Right hindlimb (tissue), 1 donor: ENCODE results near the gene NCF2.

ENCODE experiments used
- DNase-seq: peaks from one replicate; pipeline ENCODE4 v3.0.0-alpha.2; 2018

Gene NCF2

DNA sequence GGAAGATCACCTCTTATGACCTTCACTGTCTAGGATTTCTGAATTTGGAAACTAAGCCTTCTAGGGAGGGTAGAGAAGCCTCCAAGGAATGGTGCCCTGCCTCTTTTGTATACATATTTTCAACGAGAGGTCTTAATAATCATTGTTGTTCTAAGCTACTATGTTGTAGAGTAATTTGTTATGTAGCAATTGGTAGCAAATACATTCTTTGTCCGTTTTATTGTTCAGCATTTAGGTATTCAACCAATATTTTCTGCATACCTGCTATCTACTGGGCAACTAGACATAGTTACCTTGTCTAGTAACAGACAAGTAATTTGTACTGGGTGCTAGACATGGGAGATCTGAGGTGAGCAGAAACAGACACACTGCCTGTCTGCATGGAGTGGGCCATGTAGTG is 20.8 kb upstream of the NCF2 start:
- no peak for DNase-seq

DNA sequence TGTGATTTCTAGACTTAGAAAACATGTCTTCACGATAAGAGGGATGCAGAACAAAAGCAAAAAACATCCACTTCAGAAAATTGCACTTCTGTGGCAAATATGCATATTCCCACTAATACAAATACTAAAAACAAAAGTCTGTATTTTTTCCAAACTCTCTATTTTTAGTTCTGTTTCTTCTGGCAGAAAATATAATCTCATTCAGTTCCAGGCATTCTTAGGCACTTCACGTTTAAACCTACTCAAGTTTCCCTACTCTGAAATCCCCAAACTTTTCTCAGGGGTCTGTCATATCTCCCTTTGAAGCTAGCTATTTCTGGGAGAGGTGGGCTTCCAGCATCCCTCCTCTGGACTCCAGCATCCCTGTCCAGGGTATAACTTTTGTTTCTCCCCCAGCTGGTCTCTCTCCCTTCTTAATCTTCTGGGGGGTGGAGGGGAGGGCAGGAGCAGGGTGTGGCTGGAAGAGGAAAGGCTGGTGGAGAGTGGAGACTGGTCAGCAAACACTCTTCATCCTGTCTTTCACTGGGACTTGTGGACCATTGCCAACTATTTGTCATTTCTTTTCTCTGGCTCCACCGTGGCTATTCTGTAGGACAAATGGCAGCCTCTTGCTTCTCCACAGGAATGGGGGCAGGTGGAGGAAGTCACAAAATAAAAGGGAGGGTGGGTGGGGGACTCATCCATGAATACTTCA is 19.6 kb upstream of the NCF2 start:
- DNase-seq = no peak

GRCh38 chr1:183609313-183609712 is 19.1 kb upstream of the NCF2 start:
- peak; percentile 58 for DNase-seq

DNA sequence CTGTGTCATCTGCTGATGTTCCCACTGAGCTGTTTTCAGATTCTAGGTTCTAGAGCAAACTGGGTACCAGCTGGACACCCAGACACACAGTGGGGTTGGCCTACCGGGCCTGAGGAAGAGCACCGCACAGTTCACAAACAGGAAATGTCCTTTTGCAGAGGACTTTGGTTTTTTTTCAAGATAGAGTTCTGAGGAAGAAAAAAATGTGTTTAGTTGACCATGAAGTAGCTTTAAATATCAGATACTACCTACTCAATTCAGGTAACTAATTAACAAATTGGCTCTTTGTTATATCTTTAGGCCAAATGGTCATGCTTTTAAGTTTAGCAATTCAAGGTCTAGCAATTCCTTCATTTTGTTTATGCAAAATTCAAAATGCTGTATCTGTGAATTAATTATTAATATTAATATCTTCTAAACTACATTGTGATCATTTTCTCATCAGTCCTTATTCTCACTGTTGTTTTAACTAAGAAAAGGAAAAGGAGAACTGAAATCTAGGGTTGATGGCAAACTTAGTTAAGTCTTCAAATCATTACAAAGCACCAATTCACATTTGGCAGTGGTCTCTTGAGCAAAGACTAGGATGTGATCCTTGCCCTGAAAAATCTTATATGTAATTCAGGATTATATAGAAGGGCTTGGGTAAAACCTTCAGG is 17.2 kb upstream of the NCF2 start:
- no peak for DNase-seq

GRCh38 chr1:183605904-183606303 is 15.6 kb upstream of the NCF2 start:
- no peak for DNase-seq

GRCh38 chr1:183604815-183605214 is 14.6 kb upstream of the NCF2 start:
- no peak for DNase-seq

GRCh38 chr1:183604038-183604808 is 14.0 kb upstream of the NCF2 start:
- DNase-seq = no peak

GRCh38 chr1:183602510-183602909 is 12.3 kb upstream of the NCF2 start:
- DNase-seq = no peak

- no peak for DNase-seq
These were observed 10.4 kb upstream of the NCF2 start for GRCh38 chr1:183600634-183601033.

DNA sequence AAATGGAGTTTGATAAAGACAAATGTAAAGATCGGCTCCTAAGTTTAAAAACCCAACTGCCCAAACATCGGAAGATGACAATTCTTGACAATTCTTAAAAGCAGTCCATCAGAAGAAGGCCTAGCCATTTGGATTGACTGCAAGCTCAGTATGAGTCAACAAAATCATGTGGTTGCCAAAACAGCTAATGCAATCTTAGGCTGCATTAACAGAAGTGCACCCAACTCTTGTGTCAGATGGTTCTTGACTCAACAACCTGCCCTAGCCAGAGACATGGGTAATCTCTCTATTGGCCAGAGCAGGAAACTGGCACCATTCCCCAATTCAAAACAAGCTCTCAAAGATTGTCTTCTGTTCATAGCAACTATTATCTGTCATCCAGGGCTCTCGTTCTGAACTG is 9.9 kb upstream of the NCF2 start:
- no peak for DNase-seq

DNA sequence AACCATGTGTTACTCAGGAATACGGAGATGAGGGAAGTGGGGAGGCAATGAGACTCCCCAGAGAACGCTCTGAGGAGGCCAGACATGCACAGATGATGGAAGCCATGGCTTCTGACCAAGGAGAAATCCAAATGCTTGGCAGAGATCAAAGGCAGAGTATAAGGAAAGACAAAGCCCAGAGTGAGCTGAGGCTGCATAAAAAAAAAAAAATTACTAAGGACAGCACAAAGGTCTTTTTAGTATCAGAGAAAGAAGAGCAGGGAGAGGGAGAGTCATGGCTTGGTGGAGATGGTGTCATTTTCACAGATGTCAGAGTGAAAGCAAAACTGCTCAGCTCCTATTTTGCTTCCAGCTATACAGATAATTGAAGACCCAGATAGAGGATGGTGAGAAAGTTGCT is 8.1 kb upstream of the NCF2 start:
- no peak for DNase-seq

- DNase-seq = no peak
These were observed 7.5 kb upstream of the NCF2 start for GRCh38 chr1:183597656-183598347.

DNA sequence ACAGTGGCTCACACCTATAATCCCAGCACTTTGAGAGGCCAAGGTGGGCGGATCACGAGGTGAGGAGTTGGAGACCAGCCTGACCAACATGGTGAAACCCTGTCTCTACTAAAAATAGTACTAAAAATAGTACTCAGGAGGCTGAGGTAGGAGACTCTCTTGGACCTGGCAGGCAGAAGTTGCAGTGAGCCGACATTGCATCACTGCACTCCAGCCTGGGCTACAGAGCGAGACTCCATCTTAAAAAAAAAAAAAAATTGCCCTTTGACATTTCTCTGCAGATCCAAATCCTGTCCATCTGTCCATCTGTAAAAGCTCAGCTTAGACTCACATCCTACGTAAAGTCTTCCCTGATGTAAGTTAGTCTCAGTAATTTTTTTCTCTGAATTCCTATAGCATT is 6.2 kb upstream of the NCF2 start:
- DNase-seq = no peak

DNA sequence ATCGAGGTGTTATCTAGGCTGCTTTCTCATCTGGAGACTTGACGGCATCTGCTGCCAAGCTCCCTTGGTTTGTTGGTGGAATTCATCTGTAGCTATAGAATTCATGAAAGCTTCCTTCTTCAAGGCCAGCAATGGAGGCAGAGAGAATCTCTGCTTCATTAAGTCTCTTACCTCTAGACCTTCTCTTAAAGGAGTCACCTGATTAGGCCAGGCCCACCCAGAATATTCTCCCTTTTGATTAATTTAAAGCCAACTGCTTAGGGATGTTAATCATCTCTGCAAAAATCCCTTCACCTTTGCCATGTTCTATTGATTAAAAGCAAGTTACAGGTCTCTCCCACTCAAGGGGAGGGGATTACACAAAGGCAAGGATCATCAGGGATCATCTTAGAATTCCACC is 5.3 kb upstream of the NCF2 start:
- DNase-seq = no peak

- no peak for DNase-seq
These were observed 3.1 kb upstream of the NCF2 start for GRCh38 chr1:183593356-183593755.

DNA sequence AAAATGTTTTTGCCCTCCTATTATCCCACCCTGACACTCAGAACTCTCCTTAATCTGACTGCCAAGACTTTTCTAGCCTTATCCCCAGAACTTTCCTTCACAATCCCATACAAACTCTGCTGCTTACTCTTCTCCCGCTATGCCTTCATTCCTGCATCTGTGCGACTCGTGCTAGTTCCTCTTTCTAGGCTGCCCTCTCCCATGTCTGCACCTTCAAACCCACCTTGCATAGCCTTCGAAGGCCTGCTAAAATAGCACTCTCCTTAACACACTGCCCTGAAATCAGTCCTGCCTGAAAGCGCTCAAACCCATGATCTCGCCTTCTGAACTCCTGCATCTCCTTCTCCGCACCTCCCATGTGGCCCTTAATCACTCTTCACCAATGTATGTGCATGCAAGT is 2.5 kb upstream of the NCF2 start:
- DNase-seq = no peak

DNA sequence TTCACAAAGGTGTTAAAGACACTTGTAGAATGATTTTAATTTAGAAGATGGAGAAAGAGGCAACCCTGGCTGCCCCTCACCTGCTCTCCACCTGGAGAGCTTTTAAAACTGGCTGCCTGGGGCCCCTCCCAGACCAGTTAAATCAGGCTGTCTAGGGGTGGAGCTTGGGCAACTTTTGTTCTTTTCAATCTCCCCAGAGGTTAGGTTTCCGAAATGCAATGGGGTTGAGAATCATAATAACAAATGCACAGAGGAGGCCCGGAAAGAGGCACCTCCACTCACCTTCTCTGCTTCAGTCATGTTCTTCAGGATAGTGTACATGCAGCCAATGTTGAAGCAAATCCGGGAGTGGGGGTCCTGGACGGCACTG is 400 bp downstream of the NCF2 start:
- no peak for DNase-seq

- no peak for DNase-seq
These were observed 875 bp downstream of the NCF2 start for GRCh38 chr1:183589384-183589783.

DNA sequence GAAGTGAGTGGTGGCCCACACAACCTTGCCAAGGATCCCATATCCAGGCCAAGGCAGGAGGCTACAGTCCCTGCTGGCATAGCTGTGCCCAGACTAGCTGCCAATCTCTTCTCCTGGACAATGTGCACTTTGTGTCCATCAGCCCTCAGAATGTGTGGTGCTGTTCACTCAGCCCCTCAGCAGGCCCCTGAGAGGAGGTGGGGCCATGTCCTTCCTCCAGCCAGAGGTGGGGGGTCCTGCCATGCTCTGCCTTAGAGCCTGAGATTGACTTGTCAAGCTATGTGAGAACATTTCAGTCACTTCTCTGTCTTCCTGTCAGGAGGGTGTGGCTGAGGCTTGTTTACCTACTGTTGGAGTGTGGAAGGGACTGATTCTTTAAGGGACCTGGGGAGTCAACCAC is 1.4 kb downstream of the NCF2 start:
- no peak for DNase-seq

DNA sequence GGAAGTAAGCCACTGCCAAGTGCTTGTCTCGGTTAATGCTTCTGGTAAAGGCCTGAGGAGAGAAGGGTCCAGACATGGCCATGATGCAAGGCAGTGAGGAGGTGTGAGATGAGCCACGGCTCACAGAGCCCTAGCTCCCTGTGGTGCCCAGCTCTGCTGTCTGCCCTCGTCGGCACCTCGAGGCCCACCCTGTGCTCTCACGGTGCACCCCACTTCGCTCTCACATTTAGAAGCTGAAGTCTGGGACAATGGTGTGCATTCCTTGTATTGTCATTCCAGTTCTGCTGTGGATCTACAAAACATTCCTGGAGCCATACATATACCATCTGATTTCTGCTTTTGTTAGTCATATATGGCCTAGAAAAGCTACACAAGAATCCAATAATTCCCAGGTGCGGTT is 3.3 kb downstream of the NCF2 start:
- DNase-seq = no peak

GRCh38 chr1:183586455-183586854 is 3.8 kb downstream of the NCF2 start:
- no peak for DNase-seq

DNA sequence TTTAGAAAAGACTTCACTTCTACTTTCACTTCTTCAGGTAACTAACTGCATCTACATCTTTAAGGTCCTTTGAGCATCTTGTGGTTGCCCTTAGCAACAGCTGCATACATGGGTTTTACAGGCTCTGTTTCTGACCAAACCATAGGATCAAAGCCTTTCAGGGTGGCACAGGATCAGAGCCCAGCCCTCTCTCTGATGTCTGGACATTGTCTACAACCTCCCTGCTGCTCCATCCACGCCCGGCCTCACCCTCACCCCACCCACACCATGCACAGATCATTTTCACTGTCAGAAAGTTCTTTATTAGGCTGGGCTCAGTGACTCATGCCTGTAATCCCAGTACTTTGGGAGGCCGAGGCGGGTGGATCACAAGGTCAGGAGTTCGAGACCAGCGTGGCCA is 5.2 kb downstream of the NCF2 start:
- no peak for DNase-seq

- DNase-seq = no peak
These were observed 6.1 kb downstream of the NCF2 start for GRCh38 chr1:183584147-183584546.

GRCh38 chr1:183583466-183583865 is 6.8 kb downstream of the NCF2 start:
- no peak for DNase-seq
